K562 treated with DMSO at 1 percent for 12 hours (cell line): ENCODE measurements around the gene REN. TPM values are rescaled to one million over a fixed set of nuclear protein-coding genes. Genes with fewer than 3 reads are reported as not detected.

Experiments used
- total RNA-seq: library from RNA; unstranded; fragments of 300-600 nt; gene quantifications from 2 replicates; pipeline ENCODE4 v1.2.3, GENCODE V29; 2022; ENCODE audit not compliant: insufficient read depth

REN gene
- total RNA-seq: not detected in 2 replicates

DNA sequence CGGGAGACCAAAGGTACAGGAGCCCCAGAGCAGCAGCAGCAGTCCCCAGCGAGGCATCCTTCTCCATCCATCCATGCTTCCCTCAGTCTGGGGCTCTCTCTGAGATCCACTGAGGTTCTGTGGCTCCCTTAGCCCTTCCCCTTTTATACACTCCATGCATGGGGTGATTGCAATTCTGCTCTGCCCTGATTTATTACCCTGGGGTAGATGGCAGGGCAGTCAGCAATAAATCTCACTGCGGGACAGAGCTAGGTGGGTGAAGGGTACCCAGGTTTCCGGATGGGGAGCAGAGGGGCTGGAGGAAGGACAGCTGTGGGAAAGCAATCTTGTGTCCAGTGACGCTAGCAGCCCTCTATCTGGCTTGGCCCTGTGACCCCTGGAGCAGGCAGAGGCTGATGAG, at the start of gene REN:
TSS of gene REN (minus strand) at position 119 of the 400 bp plus-strand sequence. CDS start at position 75, 44 bp downstream.

DNA sequence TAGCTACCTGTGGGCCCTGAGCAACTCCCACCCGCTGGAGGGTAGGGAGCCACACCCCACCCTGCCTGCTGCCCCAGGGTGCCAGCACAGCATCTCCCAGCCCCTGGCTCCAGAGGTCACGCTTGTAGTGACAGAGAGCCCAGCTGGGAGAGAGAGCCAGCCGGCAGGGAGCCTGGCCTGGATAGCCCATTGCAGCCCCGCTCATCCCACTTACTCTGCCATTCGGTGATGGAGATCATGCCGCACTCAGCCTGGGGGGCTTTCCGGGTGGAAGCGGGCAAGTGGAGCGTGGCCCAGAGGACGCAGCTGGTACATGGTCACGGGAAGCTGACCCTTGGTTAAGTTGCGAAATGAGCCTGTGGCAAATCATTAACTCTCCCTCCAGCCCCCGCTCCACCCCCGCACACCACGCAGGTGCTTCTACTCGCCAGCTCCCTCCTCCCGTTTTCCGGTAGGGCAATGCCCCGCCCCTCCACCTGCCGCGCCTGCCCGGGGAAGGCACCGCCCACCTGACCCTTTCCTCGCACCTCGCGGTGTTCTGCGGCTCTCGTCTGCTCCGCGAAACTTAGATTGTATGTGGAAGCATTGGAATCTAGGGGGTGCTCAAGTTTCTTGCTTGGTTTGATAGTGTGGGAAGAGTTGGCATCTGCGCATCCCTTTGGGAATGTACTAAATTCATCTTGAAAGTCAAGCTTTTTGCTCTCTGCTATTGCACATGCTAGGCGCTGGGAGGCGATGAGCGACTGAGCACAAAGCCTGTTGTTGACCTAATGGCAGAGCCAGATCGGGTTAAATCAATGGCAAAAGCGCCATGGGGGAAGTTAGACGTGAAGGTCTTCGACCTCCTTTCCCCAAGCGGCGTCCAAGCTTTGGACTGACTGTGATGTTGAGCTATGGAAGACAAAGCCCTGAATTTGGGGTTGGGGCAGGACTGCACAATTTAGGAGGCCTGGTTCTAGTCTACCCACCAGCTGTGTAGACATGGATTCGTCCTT, 47.8 kb upstream of the REN start, which contains the start of gene GOLT1A:
TSS of gene GOLT1A (minus strand) at position 321 of the 995 bp plus-strand sequence. CDS start at position 239, 82 bp downstream.

DNA sequence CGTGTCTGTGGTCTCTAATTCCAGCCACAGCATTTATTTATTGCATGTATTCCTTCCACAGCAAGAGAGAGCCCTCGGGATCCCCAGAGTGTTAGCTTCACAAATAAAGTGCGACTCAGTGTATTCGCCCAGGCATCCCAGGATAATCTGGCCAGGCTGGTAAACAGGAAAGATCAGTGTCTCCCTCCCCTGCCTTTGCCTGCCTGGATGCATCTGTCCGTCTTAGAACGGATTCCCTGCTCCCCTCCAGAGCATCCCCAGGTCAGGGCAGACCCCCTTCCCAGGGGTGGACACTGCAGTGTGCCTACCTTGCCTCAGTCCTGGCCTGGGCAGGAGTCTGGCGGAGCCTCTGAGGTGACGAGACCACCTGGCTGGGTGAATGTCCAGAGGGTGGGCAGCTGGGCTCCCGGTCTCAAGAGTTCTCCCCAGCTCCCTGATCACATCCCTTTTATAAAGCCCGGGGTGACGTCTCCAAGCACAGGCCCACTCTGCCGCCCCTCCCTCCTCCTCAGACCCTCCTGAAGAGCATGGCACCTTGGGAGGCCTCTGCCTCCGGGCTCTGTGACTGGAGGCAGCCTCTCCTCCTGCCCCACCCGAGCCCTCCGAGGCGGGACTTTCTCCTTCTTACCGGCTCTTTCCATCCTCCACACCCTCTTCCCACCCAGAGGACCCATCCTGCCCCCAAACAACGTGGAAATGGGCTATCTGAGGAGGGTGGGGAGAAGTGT, 30.1 kb upstream of the REN start, which contains the start of gene KISS1:
TSS of gene KISS1 (minus strand) at position 424 of the 728 bp plus-strand sequence. CDS start 3,615 bp downstream, outside the sequence.

DNA sequence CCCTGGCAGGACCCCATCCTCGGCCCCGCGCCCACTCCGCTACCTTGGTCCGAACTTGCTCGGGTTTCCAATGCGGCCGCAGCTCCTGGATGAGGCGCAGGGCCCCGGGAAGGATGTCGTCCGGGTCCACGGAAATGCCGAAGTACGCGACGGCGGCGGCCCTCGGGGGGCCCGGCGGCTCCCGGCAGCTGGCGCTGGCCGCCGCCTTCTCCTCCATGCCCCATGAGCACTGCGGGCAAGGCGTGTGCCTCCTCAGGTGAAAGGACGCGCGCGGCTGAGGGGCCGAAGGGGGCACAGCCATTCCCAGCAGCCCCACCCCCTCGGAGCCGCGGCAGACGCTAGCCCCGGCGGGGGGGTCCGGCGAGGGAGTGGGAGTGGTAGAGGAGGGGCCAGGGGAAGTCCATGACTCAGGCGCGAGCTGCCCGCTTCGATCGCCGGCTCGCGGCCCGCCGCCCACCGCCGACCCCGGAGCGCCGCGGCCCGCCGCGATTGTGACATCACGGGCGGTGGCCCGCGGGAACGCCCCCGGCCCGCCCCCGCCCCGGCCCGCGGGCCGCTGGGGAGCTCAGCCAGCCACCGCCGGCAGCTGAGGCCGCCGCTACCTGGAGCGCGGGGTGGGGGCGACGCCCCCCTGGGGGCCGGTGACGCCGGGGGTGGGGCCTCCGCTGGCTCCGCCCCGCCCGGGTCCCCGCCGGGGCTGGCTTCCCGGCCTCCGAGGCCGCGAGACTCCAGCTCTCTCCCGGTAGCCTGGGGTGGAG, 14.4 kb downstream of the REN start, which contains the start of gene ETNK2:
TSS of gene ETNK2 (minus strand) at position 493 of the 758 bp plus-strand sequence. CDS start at position 301, 192 bp downstream.

Other genes starting within 250 kb of the REN start
- 0.56 TPM in 1 of 2 replicates, not detected in the other for gene SOX13, start 93.2 kb downstream of the REN start, total RNA-seq
- gene ETNK2, start 14.3 kb downstream of the REN start, total RNA-seq: not detected in 2 replicates
- gene KISS1, start 30.2 kb upstream of the REN start, total RNA-seq: not detected in 2 replicates
- gene GOLT1A, start 47.7 kb upstream of the REN start, total RNA-seq: not detected in 2 replicates
- 0.24 and 0.58 TPM in 2 replicates for gene PLEKHA6, start 193.6 kb upstream of the REN start, total RNA-seq
- gene PPP1R15B, start 245.5 kb upstream of the REN start, total RNA-seq: 13.5 and 45.8 TPM in 2 replicates